PFSK-1 (cell line): ENCODE results near the gene PRKAR1B.

Experiments
- POLR2AphosphoS5 ChIP-seq: IDR thresholded peaks from 2 replicates; pipeline ENCODE4 v1.6.1; 2012; ENCODE audit warnings: low read depth, mild to moderate bottlenecking, control low read depth, low read length, moderate library complexity
- SIN3A ChIP-seq: IDR thresholded peaks from 2 replicates; pipeline ENCODE4 v1.6.1; 2012; ENCODE audit warnings: mild to moderate bottlenecking, low read length, moderate library complexity, borderline replicate concordance; ENCODE audit not compliant: insufficient read depth
- TF ChIP-seq, protein P1 (sequence below), 2 experiments: IDR thresholded peaks; 2 replicates each; pipeline versions ENCODE4 v1.6.1 to v1.8.0; 2011 to 2012; ENCODE audit warnings: low read depth in 2 of 2, low read length in 2 of 2, control low read depth in 1 of 2, inconsistent platforms in 1 of 2, mild to moderate bottlenecking in 1 of 2, moderate library complexity in 1 of 2; ENCODE audit not compliant: insufficient read depth in 1 of 2

DNA sequence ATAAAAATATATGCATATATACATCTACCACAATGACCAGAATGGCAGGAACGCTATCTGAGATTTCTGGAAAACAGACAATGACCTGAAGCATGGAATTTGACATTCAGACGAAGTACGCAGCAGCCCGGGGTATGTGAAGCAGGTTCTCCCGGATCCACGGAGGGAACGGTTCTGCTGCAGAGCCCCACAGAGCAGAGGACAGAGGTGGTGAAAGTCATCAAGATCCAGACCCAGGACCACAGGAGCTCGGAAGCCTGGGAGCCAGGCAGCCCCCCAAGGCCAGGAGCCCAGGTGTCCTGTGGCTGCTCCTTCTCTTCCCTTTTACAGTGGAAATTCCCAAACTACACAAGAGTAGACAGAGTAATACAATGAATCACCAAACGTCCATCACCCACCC lies 42.7 kb downstream of the PRKAR1B start:
- TF ChIP-seq, protein P1, sequence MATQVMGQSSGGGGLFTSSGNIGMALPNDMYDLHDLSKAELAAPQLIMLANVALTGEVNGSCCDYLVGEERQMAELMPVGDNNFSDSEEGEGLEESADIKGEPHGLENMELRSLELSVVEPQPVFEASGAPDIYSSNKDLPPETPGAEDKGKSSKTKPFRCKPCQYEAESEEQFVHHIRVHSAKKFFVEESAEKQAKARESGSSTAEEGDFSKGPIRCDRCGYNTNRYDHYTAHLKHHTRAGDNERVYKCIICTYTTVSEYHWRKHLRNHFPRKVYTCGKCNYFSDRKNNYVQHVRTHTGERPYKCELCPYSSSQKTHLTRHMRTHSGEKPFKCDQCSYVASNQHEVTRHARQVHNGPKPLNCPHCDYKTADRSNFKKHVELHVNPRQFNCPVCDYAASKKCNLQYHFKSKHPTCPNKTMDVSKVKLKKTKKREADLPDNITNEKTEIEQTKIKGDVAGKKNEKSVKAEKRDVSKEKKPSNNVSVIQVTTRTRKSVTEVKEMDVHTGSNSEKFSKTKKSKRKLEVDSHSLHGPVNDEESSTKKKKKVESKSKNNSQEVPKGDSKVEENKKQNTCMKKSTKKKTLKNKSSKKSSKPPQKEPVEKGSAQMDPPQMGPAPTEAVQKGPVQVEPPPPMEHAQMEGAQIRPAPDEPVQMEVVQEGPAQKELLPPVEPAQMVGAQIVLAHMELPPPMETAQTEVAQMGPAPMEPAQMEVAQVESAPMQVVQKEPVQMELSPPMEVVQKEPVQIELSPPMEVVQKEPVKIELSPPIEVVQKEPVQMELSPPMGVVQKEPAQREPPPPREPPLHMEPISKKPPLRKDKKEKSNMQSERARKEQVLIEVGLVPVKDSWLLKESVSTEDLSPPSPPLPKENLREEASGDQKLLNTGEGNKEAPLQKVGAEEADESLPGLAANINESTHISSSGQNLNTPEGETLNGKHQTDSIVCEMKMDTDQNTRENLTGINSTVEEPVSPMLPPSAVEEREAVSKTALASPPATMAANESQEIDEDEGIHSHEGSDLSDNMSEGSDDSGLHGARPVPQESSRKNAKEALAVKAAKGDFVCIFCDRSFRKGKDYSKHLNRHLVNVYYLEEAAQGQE (IDR thresholded peaks at IDR 0.05; ENCODE audit: insufficient read depth in 1 of 2, low read depth in 2 of 2, low read length in 2 of 2): no peak
- no peak for TF ChIP-seq POLR2AphosphoS5
- TF ChIP-seq SIN3A: no peak
